Natural killer cell (primary cell): ENCODE data around the gene ERBB3. TPM values are rescaled to one million over a fixed set of nuclear protein-coding genes. Genes with fewer than 3 reads are reported as not detected.

Source experiments
- ATAC-seq, 3 donors: fragments of 150-1000 bp in 2 of 3; fragments of 200-7000 bp in 1 of 3; cut with Tn5 transposase; 1 replicate in 1 of 3; 2 replicates in 2 of 3; pipeline ENCODE4 v1.10.0; 2021; ENCODE audit warnings: mild to moderate bottlenecking in 2 of 3, moderate library complexity in 2 of 3
- DNase-seq, 2 donors: peaks; one replicate each; pipeline versions ENCODE4 v3.0.0 to v3.0.0-alpha.2; 2013 to 2021; ENCODE audit warnings: mixed read lengths in 1 of 2
- H3K27ac ChIP-seq: one replicate; pipeline ENCODE4 v1.5.1; 2013; ENCODE audit warnings: mild to moderate bottlenecking, low read length
- H3K27me3 ChIP-seq: one replicate; pipeline ENCODE4 v1.6.1; 2013; ENCODE audit warnings: low read length; ENCODE audit not compliant: control insufficient read depth, insufficient read depth
- H3K36me3 ChIP-seq: one replicate; pipeline ENCODE4 v1.6.1; 2013; ENCODE audit warnings: low read length; ENCODE audit not compliant: control insufficient read depth, insufficient read depth
- H3K4me1 ChIP-seq: one replicate; pipeline ENCODE4 v1.6.1; 2013; ENCODE audit warnings: low read length; ENCODE audit not compliant: control insufficient read depth, insufficient read depth
- H3K4me3 ChIP-seq: one replicate; pipeline ENCODE4 v1.5.1; 2013; ENCODE audit warnings: low read length
- H3K9me3 ChIP-seq: one replicate; pipeline ENCODE4 v1.6.1; 2013; ENCODE audit warnings: low read length; ENCODE audit not compliant: control insufficient read depth, insufficient read depth
- H3K27ac Mint-ChIP-seq, 2 donors: one replicate each; pipeline ENCODE4 v1.8.0; 2022; ENCODE audit warnings: mild to moderate bottlenecking in 2 of 2, mixed read lengths in 2 of 2, moderate library complexity in 1 of 2
- H3K27me3 Mint-ChIP-seq, 2 donors: one replicate each; pipeline ENCODE4 v1.8.0; 2022; ENCODE audit warnings: low read depth in 2 of 2, mixed read lengths in 2 of 2
- H3K36me3 Mint-ChIP-seq: one replicate; pipeline ENCODE4 v1.8.0; 2022; ENCODE audit warnings: mixed read lengths
- H3K4me1 Mint-ChIP-seq, 2 donors: one replicate each; pipeline ENCODE4 v1.8.0; 2022; ENCODE audit warnings: mixed read lengths in 2 of 2
- H3K4me3 Mint-ChIP-seq: one replicate; pipeline ENCODE4 v1.8.0; 2022; ENCODE audit warnings: mild to moderate bottlenecking, moderate library complexity, mixed read lengths
- H3K9me3 Mint-ChIP-seq, 2 donors: one replicate each; pipeline ENCODE4 v1.8.0; 2022; ENCODE audit warnings: mixed read lengths in 2 of 2
- CTCF ChIP-seq: fragments of 200-600 bp; IDR thresholded peaks from one replicate; pipeline ENCODE4 v1.8.0; 2022; ENCODE audit warnings: antibody characterized with exemption
- WGBS: methylation state at CpG from one replicate; pipeline ENCODE4 v1.1.7; 2013; ENCODE audit warnings: missing lambda C conversion rate; ENCODE audit not compliant: insufficient coverage; 5-methylcytosine and 5-hydroxymethylcytosine counted together
- intact Hi-C: fragments of 100-400 bp; cut with micrococcal nuclease; formaldehyde crosslinking; loops from one replicate; pipeline ENCODE4 v1.14.2; 2022
- total RNA-seq, 4 donors: library from RNA; stranded (reverse); fragments of 120-200 nt in 1 of 4; gene quantifications; one replicate each; pipeline versions ENCODE4 v1.2.3 to v1.2.4, GENCODE V29; 2013 to 2022

The ERBB3 gene
- total RNA-seq, result under 1 TPM in 2 of 3 donors, not detected in 1; 0.26 to 0.66 TPM
- total RNA-seq (2013), result 0.47 TPM

- 1% methylated on average over 58 of the region's 59 CpGs for WGBS
- peaks cover 0 to 21% of the 10 kb centered on the region in 2 donors for H3K4me1 Mint-ChIP-seq
These were observed at the start of gene ERBB3 for GRCh38 chr12:56079723-56080555. ERBB3 (plus strand) TSS chr12:56080165; CDS start chr12:56080301, 136 bp downstream.

GRCh38 chr12:56031987-56032386 is 48.0 kb upstream of the ERBB3 start:
- Mint-ChIP-seq H3K4me3 (no peak overlapping the region), H3K27ac (no peak overlapping the region), H3K27me3 (no peaks in the 10 kb centered on the region), H3K4me1 (no peaks in the 10 kb centered on the region), H3K9me3 (no peaks in the 10 kb centered on the region), H3K36me3 (no peaks in the 10 kb centered on the region)
- DNase-seq (peak in 1 of 2 donors; percentile 63), ATAC-seq (no peak)
- intact Hi-C loops, result no loop called here
- 93% methylated on average over 1 of the region's 1 CpG for WGBS
- Histone ChIP-seq H3K4me3 (no peak overlapping the region), H3K9me3 (no peaks in the 10 kb centered on the region), H3K27ac (no peak overlapping the region), H3K27me3 (no peaks in the 10 kb centered on the region), H3K36me3 (peaks cover 6% of the 10 kb centered on the region), H3K4me1 (peaks cover 5% of the 10 kb centered on the region)
- TF ChIP-seq CTCF, result no peak

More at GRCh38 chr12:56079723-56080555, at the start of gene ERBB3:
- DNase-seq (peak; percentile 43 to 72), ATAC-seq (peak; percentile 75 to 80 (median 79))
- no peak for TF ChIP-seq CTCF
- Histone ChIP-seq H3K36me3 (no peaks in the 10 kb centered on the region), H3K27me3 (peaks cover 10% of the 10 kb centered on the region), H3K27ac (no peak within 1 kb of the TSS), H3K9me3 (no peaks in the 10 kb centered on the region), H3K4me3 (peak within 1 kb of the TSS; percentile 58), H3K4me1 (peaks cover 20% of the 10 kb centered on the region)
- intact Hi-C loops, result no loop called here
- Mint-ChIP-seq H3K9me3 (no peaks in the 10 kb centered on the region), H3K27ac (peak within 1 kb of the TSS in 1 of 2 donors; percentile 63), H3K36me3 (no peaks in the 10 kb centered on the region), H3K4me3 (peak within 1 kb of the TSS; percentile 88), H3K27me3 (peaks cover 7 to 21% of the 10 kb centered on the region in 2 donors)

GRCh38 chr12:56034586-56035332 is 45.2 kb upstream of the ERBB3 start:
- no peak overlapping the region for H3K4me3 ChIP-seq
- ATAC-seq, result peak; percentile 43 to 66 (median 62)
- H3K27me3 ChIP-seq, result no peaks in the 10 kb centered on the region
- H3K9me3 ChIP-seq, result no peaks in the 10 kb centered on the region
- intact Hi-C loops, result no loop called here
- H3K27ac Mint-ChIP-seq, result peak overlapping the region in 1 of 2 donors; percentile 15
- H3K4me1 ChIP-seq, result peaks cover 5% of the 10 kb centered on the region
- H3K36me3 ChIP-seq, result peaks cover 1% of the 10 kb centered on the region
- H3K27me3 Mint-ChIP-seq, result no peaks in the 10 kb centered on the region
- peak in 1 of 2 donors; percentile 72 for DNase-seq
- no peak overlapping the region for H3K4me3 Mint-ChIP-seq
- no peaks in the 10 kb centered on the region for H3K36me3 Mint-ChIP-seq
- WGBS, result 81% methylated on average over 21 of the region's 21 CpGs
- no peak overlapping the region for H3K27ac ChIP-seq
- TF ChIP-seq CTCF, result no peak
- no peaks in the 10 kb centered on the region for H3K9me3 Mint-ChIP-seq
- peaks cover 0 to 8% of the 10 kb centered on the region in 2 donors for H3K4me1 Mint-ChIP-seq
